GM12878 (cell line): Measurements from ENCODE around the gene IRGQ. TPM values are rescaled to one million over a fixed set of nuclear protein-coding genes. Genes with fewer than 3 reads are reported as not detected.

Experiments used
- ATAC-seq: fragments of 200-7000 bp; cut with Tn5 transposase; 3 replicates; pipeline ENCODE4 v1.9.1; 2020; ENCODE audit warnings: mild to moderate bottlenecking, moderate library complexity
- BruUV-seq: library from RNA; stranded (reverse); fragments of 400-500 nt; replicated peaks from 2 replicates; lab custom pipeline; 2021; lab: Mats Ljungman, UMichigan
- CTCF ChIA-PET: fragments of 300-600 bp; sonication (Branson Sonifier 250); formaldehyde crosslinking; extraction: SDS; loops from one replicate; lab custom pipeline; 2021; ENCODE audit warnings: inconsistent platforms; lab: Yijun Ruan, JAX
- POLR2A ChIA-PET: fragments of 350-600 bp; formaldehyde crosslinking; extraction: SDS; loops from one replicate; lab custom pipeline; 2021; ENCODE audit warnings: inconsistent platforms; lab: Charles Lee
- RAD21 ChIA-PET: fragments of 300-600 bp; sonication (Branson Sonifier 250); formaldehyde crosslinking; loops from one replicate; lab custom pipeline; 2023; ENCODE audit warnings: antibody characterized with exemption; ENCODE audit not compliant: unreplicated experiment; lab: Charles Lee
- SMC1A ChIA-PET: fragments of 300-600 bp; sonication (Branson Sonifier 250); formaldehyde crosslinking; loops from one replicate; lab custom pipeline; 2023; ENCODE audit not compliant: unreplicated experiment, uncharacterized antibody; lab: Charles Lee
- DNase-seq: peaks from one replicate; pipeline ENCODE4 v3.0.0-alpha.2; 2011; ENCODE audit warnings: low read depth, low spot score
- FAIRE-seq: peaks from 3 replicates; lab custom pipeline; 2011; peaks lifted over from hg19 to GRCh38; lab: Jason Lieb, UNC
- H2AFZ ChIP-seq: 2 replicates; pipeline ENCODE4 v1.6.0; 2011; ENCODE audit warnings: low read depth, low read length, control low read depth; ENCODE audit not compliant: control insufficient read depth
- H3K27ac ChIP-seq: 2 replicates; pipeline ENCODE4 v1.5.1; 2011; ENCODE audit warnings: control low read depth; ENCODE audit not compliant: control insufficient read depth, insufficient read depth
- H3K27me3 ChIP-seq, 2 experiments: replicated peaks in 1 of 2; 2 replicates each; pipeline versions ENCODE4 v1.6.0 to v1.6.1; 2011; ENCODE audit warnings: low read length in 1 of 2; ENCODE audit not compliant: control insufficient read depth in 2 of 2, insufficient read depth in 2 of 2
- H3K36me3 ChIP-seq, 2 experiments: 2 replicates each; pipeline ENCODE4 v1.5.1; 2011; ENCODE audit warnings: low read length in 1 of 2; ENCODE audit not compliant: control insufficient read depth in 2 of 2, insufficient read depth in 2 of 2
- H3K4me1 ChIP-seq: 2 replicates; pipeline ENCODE4 v1.6.1; 2011; ENCODE audit warnings: mild to moderate bottlenecking, low read length, moderate library complexity, mixed read lengths; ENCODE audit not compliant: control insufficient read depth, insufficient read depth
- H3K4me2 ChIP-seq: 2 replicates; pipeline ENCODE4 v1.6.0; 2011; ENCODE audit warnings: control low read depth; ENCODE audit not compliant: control insufficient read depth, insufficient read depth
- H3K4me3 ChIP-seq: fragments of 200-600 bp; sonication (generic); 2 replicates; pipeline ENCODE4 v1.5.1; 2016
- H3K79me2 ChIP-seq: 2 replicates; pipeline ENCODE4 v1.6.0; 2011; ENCODE audit warnings: low read length; ENCODE audit not compliant: control insufficient read depth, insufficient read depth
- H3K9ac ChIP-seq: 2 replicates; pipeline ENCODE4 v1.8.0; 2011; ENCODE audit warnings: low read length, control low read depth, mixed read lengths; ENCODE audit not compliant: control insufficient read depth, insufficient read depth
- H3K9me3 ChIP-seq: replicated peaks from 3 replicates; pipeline ENCODE4 v1.5.1; 2011; ENCODE audit warnings: mild to moderate bottlenecking, low read length; ENCODE audit not compliant: control insufficient read depth, insufficient read depth
- H4K20me1 ChIP-seq: 2 replicates; pipeline ENCODE4 v1.6.0; 2011; ENCODE audit not compliant: control insufficient read depth, insufficient read depth
- ATF7 ChIP-seq: fragments of 450-650 bp; IDR thresholded peaks from 2 replicates; pipeline ENCODE4 v1.6.1; 2016; ENCODE audit warnings: low read depth, mild to moderate bottlenecking
- EED ChIP-seq: sonication (generic); IDR thresholded peaks from 2 replicates; pipeline ENCODE4 v1.6.1; 2016; ENCODE audit warnings: antibody characterized with exemption, low read depth
- EGR1 ChIP-seq, 2 experiments: IDR thresholded peaks; 1 replicate in 1 of 2; 2 replicates in 1 of 2; pipeline ENCODE4 v1.6.1; 2011 to 2012; ENCODE audit warnings: low read depth in 2 of 2, low read length in 2 of 2, borderline replicate concordance in 1 of 2, mild to moderate bottlenecking in 1 of 2, moderate library complexity in 1 of 2
- NFYB ChIP-seq: IDR thresholded peaks from 2 replicates; pipeline ENCODE4 v1.6.1; 2011; ENCODE audit warnings: low read depth, mild to moderate bottlenecking, low read length, improper control_type of control experiment, moderate library complexity; ENCODE audit not compliant: insufficient read depth
- POLR2A ChIP-seq: IDR thresholded peaks from 2 replicates; pipeline ENCODE4 v1.6.1; 2011; ENCODE audit warnings: low read depth, mild to moderate bottlenecking, low read length
- POLR2AphosphoS5 ChIP-seq: IDR thresholded peaks from 2 replicates; pipeline ENCODE4 v1.6.1; 2011; ENCODE audit warnings: mild to moderate bottlenecking, low read length, inconsistent platforms
- RAD21 ChIP-seq: IDR thresholded peaks from 2 replicates; pipeline ENCODE4 v1.6.1; 2011; ENCODE audit warnings: mild to moderate bottlenecking, low read depth, low read length, moderate library complexity; ENCODE audit not compliant: insufficient read depth
- RELB ChIP-seq: fragments of 450-650 bp; IDR thresholded peaks from 2 replicates; pipeline ENCODE4 v1.6.1; 2017; ENCODE audit warnings: low read depth, mild to moderate bottlenecking, moderate library complexity
- RUNX3 ChIP-seq: IDR thresholded peaks from 2 replicates; pipeline ENCODE4 v1.6.1; 2012; ENCODE audit warnings: low read length, inconsistent platforms
- TCF3 ChIP-seq: IDR thresholded peaks from 2 replicates; pipeline ENCODE4 v1.6.1; 2012; ENCODE audit warnings: low read depth, mild to moderate bottlenecking, low read length, borderline replicate concordance; ENCODE audit not compliant: insufficient read depth
- WGBS: methylation state at CpG from one replicate; pipeline ENCODE4 v1.1.6; 2016; ENCODE audit warnings: low lambda C conversion rate; ENCODE audit not compliant: insufficient replicate concordance, insufficient coverage; ENCODE audit errors: missing lambda C conversion rate; 5-methylcytosine and 5-hydroxymethylcytosine counted together
- in situ Hi-C: fragments of 300-500 bp; cut with MboI; formaldehyde crosslinking; loops from 9 replicates; pipeline ENCODE4 v1.14.3; 2018; ENCODE audit warnings: mixed read lengths
- intact Hi-C: fragments of 100-400 bp; cut with micrococcal nuclease; formaldehyde crosslinking; loops from one replicate; pipeline ENCODE4 v1.14.2; 2022; ENCODE audit not compliant: unreplicated experiment
- polyA plus RNA-seq, 11 experiments: library from polyadenylated mRNA; depleted of rRNA in 4 of 11; unstranded in 6 of 11; stranded (reverse) in 5 of 11; fragments of >200 nt; fragmentation: Nextera tagmentation in 4 of 11; fragmentation: Illumina TruSeq in 1 of 11; extraction: Ambion mirVana in 4 of 11; extraction: Trizol in 1 of 11; gene quantifications; 1 replicate in 1 of 11; 2 replicates in 10 of 11; pipeline versions ENCODE4 v1.2.1 to v1.2.3, GENCODE V29; 2011 to 2016; ENCODE audit warnings: inconsistent platforms in 2 of 11, missing spikeins in 2 of 11, low read depth in 1 of 11
- total RNA-seq, 4 experiments: library from RNA; depleted of rRNA in 3 of 4; stranded (reverse); fragments of >200 nt in 3 of 4; fragmentation: Illumina TruSeq in 1 of 4; extraction: Trizol in 1 of 4; gene quantifications; 2 replicates each; pipeline versions ENCODE4 v1.2.1 to v1.2.3, GENCODE V29; 2013 to 2021
- TF ChIP-seq, protein P1 (sequence below): fragments of 150-350 bp; IDR thresholded peaks from 2 replicates; pipeline ENCODE4 v1.6.1; 2016; ENCODE audit warnings: low read depth, low read length
- TF ChIP-seq, protein P2 (sequence below), 3 experiments: IDR thresholded peaks in 2 of 3; conservative IDR thresholded peaks in 1 of 3; 2 replicates each; pipeline ENCODE4 v1.5.1; 2011; ENCODE audit warnings: low read depth in 3 of 3, low read length in 3 of 3, mild to moderate bottlenecking in 3 of 3, control low read depth in 2 of 3, moderate library complexity in 2 of 3, inconsistent platforms in 1 of 3, mixed read lengths in 1 of 3; ENCODE audit not compliant: control insufficient read depth in 2 of 3, insufficient read depth in 1 of 3; ENCODE audit errors: extremely low read depth in 1 of 3

IRGQ gene
- total and polyA plus RNA-seq, 10 of the 15 experiments (the other 5 are each of a cell fraction or from before 2014, with no cell fraction given): 3.3 to 20.8 (median 9.0) TPM

GRCh38 chr19:43624933-43625332 is 29.0 kb upstream of the IRGQ start:
- Histone ChIP-seq H3K9ac (no peak overlapping the region), H3K27ac (no peak overlapping the region), H3K4me2 (no peak overlapping the region), H3K27me3 (no peaks in the 10 kb centered on the region), H3K36me3 (no peaks in the 10 kb centered on the region), H3K9me3 (no peaks in the 10 kb centered on the region), H3K79me2 (peaks cover 1% of the 10 kb centered on the region; the same call in 1 of the 2 replicates), H4K20me1 (no peaks in the 10 kb centered on the region), H2AFZ (no peak overlapping the region), H3K4me1 (peaks cover 2% of the 10 kb centered on the region; the same call in 1 of the 2 replicates), H3K4me3 (no peak overlapping the region)
- ATAC-seq (peak; percentile 78), FAIRE-seq (no peak), DNase-seq (no peak)
- CTCF ChIA-PET: interaction anchor here (1.5 kb wide), 1 partner anchor 43 kb away, joined by 4 read pairs; no protein-coding TSS in a partner anchor
- POLR2A ChIA-PET: no interaction called here
- intact Hi-C loops: no loop called here
- in situ Hi-C loops: no loop called here
- WGBS: 6% methylated on average over 25 of the region's 30 CpGs
- TF ChIP-seq, protein P1, sequence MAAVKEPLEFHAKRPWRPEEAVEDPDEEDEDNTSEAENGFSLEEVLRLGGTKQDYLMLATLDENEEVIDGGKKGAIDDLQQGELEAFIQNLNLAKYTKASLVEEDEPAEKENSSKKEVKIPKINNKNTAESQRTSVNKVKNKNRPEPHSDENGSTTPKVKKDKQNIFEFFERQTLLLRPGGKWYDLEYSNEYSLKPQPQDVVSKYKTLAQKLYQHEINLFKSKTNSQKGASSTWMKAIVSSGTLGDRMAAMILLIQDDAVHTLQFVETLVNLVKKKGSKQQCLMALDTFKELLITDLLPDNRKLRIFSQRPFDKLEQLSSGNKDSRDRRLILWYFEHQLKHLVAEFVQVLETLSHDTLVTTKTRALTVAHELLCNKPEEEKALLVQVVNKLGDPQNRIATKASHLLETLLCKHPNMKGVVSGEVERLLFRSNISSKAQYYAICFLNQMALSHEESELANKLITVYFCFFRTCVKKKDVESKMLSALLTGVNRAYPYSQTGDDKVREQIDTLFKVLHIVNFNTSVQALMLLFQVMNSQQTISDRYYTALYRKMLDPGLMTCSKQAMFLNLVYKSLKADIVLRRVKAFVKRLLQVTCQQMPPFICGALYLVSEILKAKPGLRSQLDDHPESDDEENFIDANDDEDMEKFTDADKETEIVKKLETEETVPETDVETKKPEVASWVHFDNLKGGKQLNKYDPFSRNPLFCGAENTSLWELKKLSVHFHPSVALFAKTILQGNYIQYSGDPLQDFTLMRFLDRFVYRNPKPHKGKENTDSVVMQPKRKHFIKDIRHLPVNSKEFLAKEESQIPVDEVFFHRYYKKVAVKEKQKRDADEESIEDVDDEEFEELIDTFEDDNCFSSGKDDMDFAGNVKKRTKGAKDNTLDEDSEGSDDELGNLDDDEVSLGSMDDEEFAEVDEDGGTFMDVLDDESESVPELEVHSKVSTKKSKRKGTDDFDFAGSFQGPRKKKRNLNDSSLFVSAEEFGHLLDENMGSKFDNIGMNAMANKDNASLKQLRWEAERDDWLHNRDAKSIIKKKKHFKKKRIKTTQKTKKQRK: no peak
- peak; percentile 27; the same call in 1 of the 2 replicates for TF ChIP-seq EED
- TF ChIP-seq RELB: no peak
- peak; percentile 37; the same call in 1 of the 2 replicates for TF ChIP-seq RAD21
- no peak for TF ChIP-seq ATF7
- no peak for TF ChIP-seq EGR1 (IDR thresholded peaks at IDR 0.05; ENCODE audit: borderline replicate concordance in 1 of 2, low read depth in 2 of 2, low read length in 2 of 2)
- TF ChIP-seq TCF3: no peak
- TF ChIP-seq NFYB: no peak
- TF ChIP-seq POLR2A: no peak
- TF ChIP-seq, protein P2, sequence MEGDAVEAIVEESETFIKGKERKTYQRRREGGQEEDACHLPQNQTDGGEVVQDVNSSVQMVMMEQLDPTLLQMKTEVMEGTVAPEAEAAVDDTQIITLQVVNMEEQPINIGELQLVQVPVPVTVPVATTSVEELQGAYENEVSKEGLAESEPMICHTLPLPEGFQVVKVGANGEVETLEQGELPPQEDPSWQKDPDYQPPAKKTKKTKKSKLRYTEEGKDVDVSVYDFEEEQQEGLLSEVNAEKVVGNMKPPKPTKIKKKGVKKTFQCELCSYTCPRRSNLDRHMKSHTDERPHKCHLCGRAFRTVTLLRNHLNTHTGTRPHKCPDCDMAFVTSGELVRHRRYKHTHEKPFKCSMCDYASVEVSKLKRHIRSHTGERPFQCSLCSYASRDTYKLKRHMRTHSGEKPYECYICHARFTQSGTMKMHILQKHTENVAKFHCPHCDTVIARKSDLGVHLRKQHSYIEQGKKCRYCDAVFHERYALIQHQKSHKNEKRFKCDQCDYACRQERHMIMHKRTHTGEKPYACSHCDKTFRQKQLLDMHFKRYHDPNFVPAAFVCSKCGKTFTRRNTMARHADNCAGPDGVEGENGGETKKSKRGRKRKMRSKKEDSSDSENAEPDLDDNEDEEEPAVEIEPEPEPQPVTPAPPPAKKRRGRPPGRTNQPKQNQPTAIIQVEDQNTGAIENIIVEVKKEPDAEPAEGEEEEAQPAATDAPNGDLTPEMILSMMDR (IDR thresholded peaks at IDR 0.05 in 2 of 3, conservative IDR thresholded peaks at IDR 0.05 in 1 of 3; ENCODE audit: control insufficient read depth in 2 of 3, extremely low read depth in 1 of 3, insufficient read depth in 1 of 3, low read depth in 3 of 3, low read length in 3 of 3): peak; percentile 37 to 40 (median 39); a peak in 4 of 6 replicates
- TF ChIP-seq RUNX3: peak; percentile 81
- no peak for TF ChIP-seq POLR2AphosphoS5
- BruUV-seq: no TSS peak
- RAD21 ChIA-PET: no interaction called here
- SMC1A ChIA-PET: no interaction called here
